Body of pancreas (tissue), 4 donors: ENCODE measurements around the gene LNX1. TPM values are rescaled to one million over a fixed set of nuclear protein-coding genes. Genes with fewer than 3 reads are reported as not detected.

Source experiments
- ATAC-seq: fragments of 150-250 bp; one replicate; pipeline ENCODE4 v1.9.1; 2016
- DNase-seq, 4 donors: peaks; one replicate each; pipeline ENCODE4 v3.0.0-alpha.2; 2019
- H3K27ac ChIP-seq, 4 donors: fragments of 200-600 bp; sonication (generic); 1 replicate in 3 of 4; 2 replicates in 1 of 4; pipeline versions ENCODE4 v1.5.1 to v1.6.1; 2016 to 2019; ENCODE audit warnings: mild to moderate bottlenecking in 1 of 4, mixed read lengths in 1 of 4, moderate library complexity in 1 of 4
- H3K27me3 ChIP-seq, 2 donors: fragments of 200-600 bp; sonication (generic); one replicate each; pipeline ENCODE4 v1.6.0; 2016; ENCODE audit warnings: mild to moderate bottlenecking in 1 of 2
- H3K36me3 ChIP-seq, 2 donors: fragments of 200-600 bp; sonication (generic); replicated peaks in 1 of 2; 2 replicates each; pipeline ENCODE4 v1.5.1; 2016; ENCODE audit warnings: low read depth in 2 of 2; ENCODE audit not compliant: insufficient read depth in 1 of 2
- H3K4me1 ChIP-seq: fragments of 200-600 bp; sonication (generic); one replicate; pipeline ENCODE4 v1.6.0; 2016
- H3K4me3 ChIP-seq, 2 donors: fragments of 200-600 bp; sonication (generic); 1 replicate in 1 of 2; 2 replicates in 1 of 2; pipeline ENCODE4 v1.5.1; 2016 to 2019
- H3K9me3 ChIP-seq, 3 donors: fragments of 200-600 bp; sonication (generic); 1 replicate in 2 of 3; 2 replicates in 1 of 3; pipeline ENCODE4 v1.5.1; 2016
- POLR2A ChIP-seq, 3 donors: fragments of 450-650 bp; IDR thresholded peaks; one replicate each; pipeline ENCODE4 v1.6.1; 2016; ENCODE audit warnings: antibody characterized with exemption in 3 of 3, mild to moderate bottlenecking in 2 of 3
- WGBS, 2 donors: methylation state at CpG; one replicate each; pipeline ENCODE4 v1.1.5; 2017; 5-methylcytosine and 5-hydroxymethylcytosine counted together
- intact Hi-C: fragments of 100-400 bp; cut with DNase I; formaldehyde crosslinking; loops from one replicate; pipeline ENCODE4 v1.15.1; 2023
- total RNA-seq, 2 donors: library from RNA; depleted of rRNA; stranded (reverse); fragments of >200 nt; gene quantifications; one replicate each; pipeline ENCODE4 v1.1.0, GENCODE V29; 2016
- TF ChIP-seq, protein P1 (sequence below), 7 experiments: fragments of 450-650 bp in 4 of 7; fragments of 200-600 bp in 3 of 7; sonication (generic) in 3 of 7; IDR thresholded peaks; one replicate each; pipeline ENCODE4 v1.5.1; 2016 to 2019; ENCODE audit warnings: antibody characterized with exemption in 7 of 7

The LNX1 gene
- total RNA-seq, 2 donors from 2014 or later = 15.2 to 17.1 TPM

DNA sequence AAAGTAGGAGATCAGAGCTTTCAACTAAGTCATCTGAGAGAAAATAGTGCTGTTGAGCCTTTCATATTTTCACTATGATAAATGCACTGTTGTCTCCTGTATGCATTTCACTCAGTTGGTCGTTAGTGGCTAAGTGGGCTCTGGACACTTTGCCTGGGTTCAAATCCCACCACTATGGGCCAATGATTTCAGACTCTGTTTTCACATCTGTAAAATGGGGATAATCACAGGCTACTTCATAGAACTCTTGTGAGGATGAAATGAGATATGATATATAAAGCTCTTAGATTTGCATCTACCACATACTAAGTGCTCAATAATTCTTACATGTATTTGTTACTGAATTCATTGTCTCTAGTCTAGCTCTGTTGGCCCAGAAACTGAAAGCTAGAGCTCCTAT, 16.8 kb downstream of the LNX1 start:
- intact Hi-C loops = no loop called here
- ATAC-seq = no peak
- H3K27me3 ChIP-seq = no peaks in the 10 kb centered on the region
- no peak for TF ChIP-seq POLR2A (IDR thresholded peaks at IDR 0.05)
- TF ChIP-seq, protein P1, sequence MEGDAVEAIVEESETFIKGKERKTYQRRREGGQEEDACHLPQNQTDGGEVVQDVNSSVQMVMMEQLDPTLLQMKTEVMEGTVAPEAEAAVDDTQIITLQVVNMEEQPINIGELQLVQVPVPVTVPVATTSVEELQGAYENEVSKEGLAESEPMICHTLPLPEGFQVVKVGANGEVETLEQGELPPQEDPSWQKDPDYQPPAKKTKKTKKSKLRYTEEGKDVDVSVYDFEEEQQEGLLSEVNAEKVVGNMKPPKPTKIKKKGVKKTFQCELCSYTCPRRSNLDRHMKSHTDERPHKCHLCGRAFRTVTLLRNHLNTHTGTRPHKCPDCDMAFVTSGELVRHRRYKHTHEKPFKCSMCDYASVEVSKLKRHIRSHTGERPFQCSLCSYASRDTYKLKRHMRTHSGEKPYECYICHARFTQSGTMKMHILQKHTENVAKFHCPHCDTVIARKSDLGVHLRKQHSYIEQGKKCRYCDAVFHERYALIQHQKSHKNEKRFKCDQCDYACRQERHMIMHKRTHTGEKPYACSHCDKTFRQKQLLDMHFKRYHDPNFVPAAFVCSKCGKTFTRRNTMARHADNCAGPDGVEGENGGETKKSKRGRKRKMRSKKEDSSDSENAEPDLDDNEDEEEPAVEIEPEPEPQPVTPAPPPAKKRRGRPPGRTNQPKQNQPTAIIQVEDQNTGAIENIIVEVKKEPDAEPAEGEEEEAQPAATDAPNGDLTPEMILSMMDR (IDR thresholded peaks at IDR 0.05) = no peak
- no peaks in the 10 kb centered on the region for H3K36me3 ChIP-seq
- 86 to 96% methylated on average over 1 of the region's 1 CpG for WGBS, 2 donors
- no peak overlapping the region for H3K27ac ChIP-seq
- no peak for DNase-seq
- H3K4me1 ChIP-seq = peaks cover 18% of the 10 kb centered on the region
- H3K9me3 ChIP-seq = no peaks in the 10 kb centered on the region
- H3K4me3 ChIP-seq = no peak overlapping the region

DNA sequence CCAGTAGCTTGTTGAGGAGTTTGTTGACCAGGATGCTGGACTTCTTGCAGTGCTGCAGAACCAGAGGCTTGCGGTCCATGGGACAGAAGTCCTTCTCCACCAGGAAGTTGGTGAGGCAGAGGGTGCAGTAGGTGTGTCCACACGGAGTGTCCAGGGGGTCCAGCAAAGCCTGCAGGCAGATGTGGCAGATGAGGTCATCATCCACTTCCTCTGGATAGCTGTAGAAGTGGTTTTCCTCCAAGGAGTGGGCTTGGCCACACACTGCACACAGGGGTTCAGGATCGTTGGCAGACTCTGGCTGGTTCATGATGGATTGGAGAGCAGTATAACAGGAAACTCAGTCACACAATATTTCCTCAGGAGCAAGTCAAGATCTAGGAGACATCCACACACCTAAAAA, 17.6 kb downstream of the LNX1 start:
- DNase-seq (no peak), ATAC-seq (no peak)
- TF ChIP-seq POLR2A (IDR thresholded peaks at IDR 0.05) = no peak
- TF ChIP-seq, protein P1 (IDR thresholded peaks at IDR 0.05) = no peak
- Histone ChIP-seq H3K4me1 (peaks cover 18% of the 10 kb centered on the region), H3K9me3 (no peaks in the 10 kb centered on the region), H3K27ac (no peak overlapping the region), H3K27me3 (no peaks in the 10 kb centered on the region), H3K4me3 (no peak overlapping the region), H3K36me3 (no peaks in the 10 kb centered on the region)
- 58 to 81% methylated on average over 2 to 3 of the region's 3 CpGs for WGBS, 2 donors
- intact Hi-C loops = no loop called here

DNA sequence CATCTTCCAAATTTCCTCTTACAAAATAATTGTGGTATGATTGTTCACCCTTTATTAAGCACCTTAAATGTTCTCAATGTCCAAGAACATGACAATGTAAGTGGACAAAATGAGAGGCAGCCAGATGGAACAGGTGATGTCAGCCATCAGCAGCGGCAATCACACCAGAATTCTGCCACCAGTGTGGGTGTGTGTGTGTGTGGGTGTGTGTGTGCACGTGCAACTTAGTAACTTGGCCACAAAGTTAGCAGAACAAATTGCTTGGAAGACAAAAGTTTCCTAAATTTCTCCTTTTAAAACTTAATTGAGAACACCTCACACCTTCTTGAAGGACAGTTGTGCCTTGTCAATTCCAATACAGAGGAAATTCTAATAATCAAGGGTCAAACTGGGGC, 18.7 kb downstream of the LNX1 start:
- no peak for ATAC-seq
- 62 to 78% methylated on average over 2 of the region's 2 CpGs for WGBS, 2 donors
- TF ChIP-seq POLR2A (IDR thresholded peaks at IDR 0.05) = no peak
- TF ChIP-seq, protein P1 (IDR thresholded peaks at IDR 0.05) = no peak

DNA sequence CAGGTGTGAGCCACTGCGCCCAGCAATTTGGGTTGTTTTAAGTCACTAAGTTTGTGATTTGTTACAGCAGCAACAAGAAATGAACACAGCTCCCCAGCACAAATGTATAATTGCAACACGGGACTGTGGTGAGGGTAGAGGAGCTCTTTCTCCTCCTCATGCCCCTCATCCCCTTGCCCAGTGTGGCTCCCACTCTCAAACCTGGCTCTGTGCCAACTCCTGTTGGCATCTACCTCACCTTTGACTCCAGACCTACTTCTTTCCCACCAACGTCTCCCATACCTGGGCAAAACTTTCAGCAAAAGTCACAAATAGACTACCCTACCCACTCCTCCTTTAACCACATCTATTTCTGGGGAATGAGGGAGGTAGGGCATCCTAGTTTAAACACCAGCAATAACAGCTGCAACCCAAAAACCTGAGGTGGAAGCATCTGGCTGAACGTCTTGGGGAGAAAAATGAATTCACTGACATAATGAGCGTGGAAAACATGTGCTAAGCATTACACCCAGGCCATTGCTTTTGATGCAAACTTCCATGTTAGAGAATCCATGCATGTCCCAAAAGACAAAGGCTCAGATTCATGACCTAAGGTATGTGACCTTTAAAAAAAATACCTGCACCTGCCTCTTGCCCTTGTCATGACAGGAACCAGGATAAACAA, 19.2 kb downstream of the LNX1 start:
- no peaks in the 10 kb centered on the region for H3K9me3 ChIP-seq
- ATAC-seq (no peak), DNase-seq (peak in 1 of 4 donors; percentile 20)
- peaks cover 11% of the 10 kb centered on the region for H3K4me1 ChIP-seq
- TF ChIP-seq, protein P1 (IDR thresholded peaks at IDR 0.05) = no peak
- no peak for TF ChIP-seq POLR2A (IDR thresholded peaks at IDR 0.05)
- intact Hi-C loops = no loop called here
- H3K36me3 ChIP-seq = no peaks in the 10 kb centered on the region
- no peak overlapping the region for H3K4me3 ChIP-seq
- H3K27ac ChIP-seq = no peak overlapping the region
- H3K27me3 ChIP-seq = no peaks in the 10 kb centered on the region
- 82 to 83% methylated on average over 5 of the region's 5 CpGs for WGBS, 2 donors

More for the DNA sequence above, 18.7 kb downstream of the LNX1 start:
- no peak overlapping the region for H3K27ac ChIP-seq
- intact Hi-C loops = no loop called here
- peaks cover 17% of the 10 kb centered on the region for H3K4me1 ChIP-seq
- no peak for DNase-seq
- H3K36me3 ChIP-seq = no peaks in the 10 kb centered on the region
- no peaks in the 10 kb centered on the region for H3K9me3 ChIP-seq
- H3K27me3 ChIP-seq = no peaks in the 10 kb centered on the region
- H3K4me3 ChIP-seq = no peak overlapping the region

DNA sequence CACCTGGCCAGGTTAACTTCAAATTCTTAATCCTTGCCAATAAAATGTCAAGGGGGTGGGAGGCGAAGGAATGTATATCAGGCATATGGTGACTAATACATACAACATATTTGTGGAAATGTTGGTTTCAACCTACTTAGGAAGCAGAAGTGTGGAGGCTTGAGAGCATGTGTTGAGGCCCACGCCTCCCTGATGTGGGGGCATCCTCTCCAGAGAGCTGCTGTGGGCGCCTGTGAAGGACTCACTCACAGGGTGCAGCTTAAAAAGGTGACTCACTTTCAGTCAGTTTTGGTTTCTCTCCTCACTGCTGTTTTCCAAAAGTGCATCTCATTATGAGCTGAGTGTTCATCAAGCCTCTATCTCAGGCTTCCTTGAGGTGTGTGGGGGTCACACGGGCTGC, 27.5 kb downstream of the LNX1 start:
- H3K27me3 ChIP-seq = no peaks in the 10 kb centered on the region
- ATAC-seq (no peak), DNase-seq (no peak)
- no peaks in the 10 kb centered on the region for H3K4me1 ChIP-seq
- H3K4me3 ChIP-seq = no peak overlapping the region
- 93 to 94% methylated on average over 4 of the region's 4 CpGs for WGBS, 2 donors
- no peaks in the 10 kb centered on the region for H3K36me3 ChIP-seq
- no peak for TF ChIP-seq POLR2A (IDR thresholded peaks at IDR 0.05)
- TF ChIP-seq, protein P1 (IDR thresholded peaks at IDR 0.05) = no peak
- peak overlapping the region in 1 of 4 donors; percentile 6 for H3K27ac ChIP-seq
- H3K9me3 ChIP-seq = no peaks in the 10 kb centered on the region
- intact Hi-C loops = no loop called here
